Dermis blood vessel endothelial cell (primary cell): ENCODE results near the gene SHC1. TPM values are rescaled to one million over a fixed set of nuclear protein-coding genes. Genes with fewer than 3 reads are reported as not detected.

Experiments used
- DNase-seq: peaks from one replicate; pipeline ENCODE4 v3.0.0; 2010
- total RNA-seq: library from RNA; depleted of rRNA; stranded (reverse); fragments of >200 nt; gene quantifications from 2 replicates; pipeline ENCODE4 v1.2.3, GENCODE V29; 2014

Gene SHC1, protein sequence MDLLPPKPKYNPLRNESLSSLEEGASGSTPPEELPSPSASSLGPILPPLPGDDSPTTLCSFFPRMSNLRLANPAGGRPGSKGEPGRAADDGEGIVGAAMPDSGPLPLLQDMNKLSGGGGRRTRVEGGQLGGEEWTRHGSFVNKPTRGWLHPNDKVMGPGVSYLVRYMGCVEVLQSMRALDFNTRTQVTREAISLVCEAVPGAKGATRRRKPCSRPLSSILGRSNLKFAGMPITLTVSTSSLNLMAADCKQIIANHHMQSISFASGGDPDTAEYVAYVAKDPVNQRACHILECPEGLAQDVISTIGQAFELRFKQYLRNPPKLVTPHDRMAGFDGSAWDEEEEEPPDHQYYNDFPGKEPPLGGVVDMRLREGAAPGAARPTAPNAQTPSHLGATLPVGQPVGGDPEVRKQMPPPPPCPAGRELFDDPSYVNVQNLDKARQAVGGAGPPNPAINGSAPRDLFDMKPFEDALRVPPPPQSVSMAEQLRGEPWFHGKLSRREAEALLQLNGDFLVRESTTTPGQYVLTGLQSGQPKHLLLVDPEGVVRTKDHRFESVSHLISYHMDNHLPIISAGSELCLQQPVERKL
- total RNA-seq, result 337 and 534 TPM in 2 replicates

DNA sequence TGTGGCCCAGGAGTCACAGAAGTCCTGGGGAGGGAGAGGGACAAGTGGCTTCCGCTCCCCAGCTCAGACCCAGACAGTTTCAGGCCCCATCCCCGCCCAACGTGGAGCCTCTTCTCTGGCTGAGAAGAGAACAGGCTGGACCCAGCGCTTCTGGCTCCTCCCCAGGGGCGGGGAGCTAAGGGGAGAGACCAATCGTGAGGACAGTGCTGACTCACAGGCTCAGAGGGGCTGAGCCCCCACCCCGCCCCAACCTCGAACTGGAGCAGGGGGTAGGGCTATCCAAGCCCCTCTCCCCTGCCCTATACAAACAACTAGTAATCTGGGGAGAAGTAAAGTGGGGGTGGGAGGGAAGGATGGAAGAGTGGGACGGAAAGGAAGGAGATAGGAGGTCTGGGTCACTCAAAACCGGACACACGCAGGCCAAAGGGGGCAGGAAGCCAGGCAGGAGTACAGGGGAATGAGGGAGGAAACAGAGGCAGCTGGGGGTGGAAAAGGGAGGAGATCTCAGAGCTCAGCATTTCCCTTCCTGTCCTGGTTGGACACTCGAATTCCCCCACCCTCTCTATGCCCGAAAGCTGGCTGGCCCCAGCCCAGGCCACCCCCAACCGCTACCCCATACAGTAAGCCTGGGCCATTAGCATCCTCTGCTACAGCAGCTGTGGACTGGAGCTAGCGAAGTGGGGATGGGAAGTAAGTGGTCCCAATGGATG, at the start of gene SHC1:
SHC1 (minus strand) TSS at position 117 of the 710 bp plus-strand sequence. CDS start 221 bp downstream, outside the sequence.
- DNase-seq, result peak; percentile 94

DNA sequence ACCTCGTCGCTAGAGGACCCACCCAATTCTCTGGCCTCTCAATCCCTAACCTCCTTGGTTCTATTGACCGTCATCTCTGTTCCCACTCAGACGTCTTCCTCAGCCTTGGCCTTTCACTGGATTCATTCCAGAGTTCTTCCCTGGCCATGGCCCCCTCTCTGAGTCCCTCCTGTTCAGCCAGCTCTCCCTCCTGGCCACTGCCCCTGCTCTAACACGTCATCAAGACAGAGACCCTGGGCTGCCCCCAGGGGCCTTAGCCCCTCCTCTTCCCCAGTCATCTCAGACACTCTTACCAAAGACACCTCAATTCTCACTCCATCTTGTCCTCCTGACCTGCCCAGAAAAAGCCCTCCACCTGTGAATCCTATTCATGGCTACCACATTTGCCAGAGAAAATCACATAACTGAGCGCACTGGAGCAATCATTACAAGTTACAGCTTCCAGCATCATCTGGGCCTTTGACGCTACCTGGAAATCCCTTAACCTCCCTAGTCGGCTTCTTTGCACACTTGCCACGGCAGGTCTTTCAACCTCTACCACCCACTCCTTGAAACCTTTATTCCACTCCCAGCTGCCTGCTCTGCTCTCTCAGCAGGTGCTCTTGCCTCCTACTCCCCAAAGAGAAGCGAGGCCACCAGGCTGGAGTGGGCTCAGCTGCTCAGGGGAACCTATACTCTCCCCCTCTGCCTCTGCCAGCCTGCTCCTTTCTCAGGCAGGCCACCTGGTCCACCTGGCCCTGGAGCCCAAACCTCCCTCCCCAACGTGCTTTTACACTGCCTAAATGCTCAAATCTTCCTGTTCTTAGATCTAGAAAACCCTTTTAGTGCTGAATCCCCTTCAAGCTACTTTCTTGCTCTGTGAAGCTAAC, 49.1 kb upstream of the SHC1 start:
- no peak for DNase-seq

DNA sequence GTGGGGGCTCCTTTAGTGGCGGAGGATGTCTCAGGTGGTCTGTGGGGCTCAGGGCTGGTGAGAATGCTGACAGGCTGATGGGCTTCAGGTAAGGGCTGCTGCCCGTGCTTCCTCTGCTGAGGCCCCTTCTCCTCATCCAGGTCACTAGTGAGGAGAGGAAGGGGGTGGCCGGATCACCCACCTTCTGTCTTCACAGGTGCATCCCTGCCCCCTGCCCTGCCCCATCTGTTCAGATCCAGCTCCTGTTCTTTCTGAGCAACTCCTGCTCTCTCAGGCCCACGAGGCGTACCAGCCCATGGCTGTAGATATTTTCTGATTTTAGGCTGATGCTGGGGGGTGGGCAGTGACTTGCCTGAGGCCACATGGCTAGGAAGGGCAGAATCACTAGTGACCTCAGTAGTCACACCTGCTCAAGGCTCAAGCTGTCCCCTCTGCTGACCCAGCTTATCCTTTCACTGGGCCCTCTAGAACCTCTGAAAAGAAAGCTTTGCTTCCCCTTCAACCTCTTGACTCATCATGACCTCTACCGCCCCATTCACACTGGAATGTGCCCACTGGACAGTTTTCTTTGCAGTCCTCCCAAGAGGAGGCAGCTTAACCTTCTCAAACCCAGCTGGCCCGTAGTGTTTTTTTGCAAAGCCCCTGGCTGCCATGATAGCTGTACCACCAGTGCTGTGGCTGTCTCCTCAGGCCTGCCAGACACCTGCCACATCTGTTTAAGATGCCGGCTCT, 48.2 kb upstream of the SHC1 start:
- no peak for DNase-seq

DNA sequence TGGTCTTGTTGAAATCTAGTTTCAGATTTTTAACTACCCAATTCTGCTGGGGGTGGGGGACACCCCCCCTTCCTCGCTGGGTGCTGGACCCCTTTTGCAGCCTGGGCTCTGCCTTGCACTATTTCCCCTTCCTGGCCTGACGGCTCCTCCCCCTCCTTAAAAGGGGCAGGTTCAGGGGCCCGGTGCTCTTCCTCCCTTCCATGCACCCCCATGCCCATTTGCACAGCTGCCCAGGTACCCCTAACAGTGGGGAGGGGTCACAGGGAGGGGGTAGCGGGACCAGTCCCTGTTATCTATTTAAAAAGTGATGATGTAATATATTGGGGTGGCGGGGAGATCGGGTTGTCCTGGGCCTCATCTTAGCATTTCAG, 47.4 kb upstream of the SHC1 start:
- no peak for DNase-seq

DNA sequence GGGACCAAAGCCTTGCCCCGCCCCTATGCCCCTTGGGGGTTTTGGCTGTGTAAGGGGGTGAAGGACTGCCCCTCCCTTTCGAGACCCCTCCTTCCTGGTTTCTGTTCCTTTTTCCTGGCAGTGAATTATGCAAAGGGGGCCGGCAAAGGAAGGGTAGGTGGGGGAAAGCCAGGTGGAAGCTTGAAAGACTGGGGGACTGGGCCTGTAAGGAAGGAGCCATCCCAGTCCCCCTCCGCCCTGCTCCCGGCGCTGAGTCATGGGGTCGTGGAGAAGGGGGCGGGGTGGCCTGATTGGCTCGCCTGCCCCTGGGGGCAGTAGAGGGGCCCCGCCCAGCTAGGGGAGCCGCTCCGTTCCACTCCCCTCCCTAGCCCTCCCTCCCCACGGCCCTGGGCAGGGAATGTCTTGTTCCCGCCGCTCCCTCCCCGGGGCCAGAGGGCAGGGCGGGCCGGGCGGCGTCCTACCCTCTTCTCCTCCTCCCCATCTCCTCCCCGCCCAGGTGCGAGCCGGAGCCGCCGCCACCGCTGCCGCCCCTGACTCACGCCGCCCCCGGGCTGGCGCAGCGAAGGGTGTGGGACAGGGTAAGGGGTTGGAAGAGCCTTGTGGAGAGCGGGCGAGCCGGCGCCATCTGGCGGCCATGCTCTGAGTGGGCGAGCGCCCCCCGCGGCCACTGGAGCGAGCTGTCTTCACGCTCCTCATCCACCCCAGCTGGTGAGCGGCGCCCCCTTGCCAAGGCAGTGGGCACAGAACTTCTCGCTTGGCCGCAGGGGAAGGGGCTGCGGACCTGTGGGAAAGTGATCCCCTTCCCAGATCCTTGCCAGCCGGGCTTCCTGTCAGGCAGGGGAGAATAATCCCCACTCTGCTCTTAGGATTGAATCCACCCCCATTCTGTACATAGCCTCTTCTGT, 46.7 kb upstream of the SHC1 start:
- peak; percentile 95 for DNase-seq

DNA sequence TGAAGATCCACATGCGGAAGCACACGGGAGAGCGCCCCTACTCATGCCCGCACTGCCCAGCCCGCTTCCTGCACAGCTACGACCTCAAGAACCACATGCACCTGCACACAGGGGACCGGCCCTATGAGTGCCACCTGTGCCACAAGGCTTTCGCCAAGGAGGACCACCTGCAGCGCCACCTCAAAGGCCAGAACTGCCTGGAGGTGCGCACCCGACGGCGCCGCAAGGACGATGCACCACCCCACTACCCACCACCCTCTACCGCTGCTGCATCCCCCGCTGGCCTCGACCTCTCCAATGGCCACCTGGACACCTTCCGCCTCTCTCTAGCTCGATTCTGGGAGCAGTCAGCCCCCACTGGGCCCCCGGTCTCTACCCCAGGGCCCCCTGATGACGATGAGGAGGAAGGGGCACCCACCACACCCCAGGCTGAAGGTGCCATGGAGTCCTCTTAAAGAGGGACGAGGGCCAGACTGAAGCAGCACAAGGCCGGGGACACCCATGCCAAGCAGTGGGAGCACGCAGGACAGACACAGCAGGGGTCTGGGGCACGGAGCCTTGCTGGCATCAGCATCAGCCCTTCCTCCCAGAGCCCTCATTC, 45.8 kb upstream of the SHC1 start:
- no peak for DNase-seq

DNA sequence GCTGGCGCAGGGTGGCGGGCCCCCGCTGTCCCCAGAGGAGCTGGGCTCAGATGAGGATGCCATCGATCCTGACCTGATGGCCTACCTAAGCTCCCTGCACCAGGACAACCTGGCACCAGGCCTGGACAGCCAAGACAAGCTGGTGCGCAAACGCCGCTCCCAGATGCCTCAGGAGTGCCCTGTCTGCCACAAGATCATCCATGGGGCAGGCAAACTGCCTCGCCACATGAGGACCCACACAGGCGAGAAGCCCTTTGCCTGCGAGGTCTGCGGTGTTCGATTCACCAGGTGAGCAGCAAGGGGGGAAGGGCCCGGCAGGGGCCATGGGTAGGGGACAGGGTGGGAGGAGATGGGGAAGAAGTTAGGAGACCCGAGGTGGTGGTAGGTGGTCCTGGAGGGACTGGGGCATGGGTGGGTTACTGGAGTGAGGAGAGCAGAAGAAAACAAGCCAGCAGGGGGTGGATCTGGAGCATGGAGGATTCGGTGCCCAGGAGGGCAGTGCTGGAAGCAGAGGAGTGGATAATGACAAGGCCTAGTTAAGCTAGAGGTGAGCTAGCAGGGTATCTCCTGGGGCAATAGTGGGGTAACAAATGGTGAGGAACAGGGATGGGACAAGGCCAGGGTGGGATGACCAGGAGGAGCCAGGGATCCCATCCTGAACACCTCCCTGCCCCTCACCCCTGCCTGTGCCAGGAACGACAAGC, 45.1 kb upstream of the SHC1 start:
- no peak for DNase-seq

DNA sequence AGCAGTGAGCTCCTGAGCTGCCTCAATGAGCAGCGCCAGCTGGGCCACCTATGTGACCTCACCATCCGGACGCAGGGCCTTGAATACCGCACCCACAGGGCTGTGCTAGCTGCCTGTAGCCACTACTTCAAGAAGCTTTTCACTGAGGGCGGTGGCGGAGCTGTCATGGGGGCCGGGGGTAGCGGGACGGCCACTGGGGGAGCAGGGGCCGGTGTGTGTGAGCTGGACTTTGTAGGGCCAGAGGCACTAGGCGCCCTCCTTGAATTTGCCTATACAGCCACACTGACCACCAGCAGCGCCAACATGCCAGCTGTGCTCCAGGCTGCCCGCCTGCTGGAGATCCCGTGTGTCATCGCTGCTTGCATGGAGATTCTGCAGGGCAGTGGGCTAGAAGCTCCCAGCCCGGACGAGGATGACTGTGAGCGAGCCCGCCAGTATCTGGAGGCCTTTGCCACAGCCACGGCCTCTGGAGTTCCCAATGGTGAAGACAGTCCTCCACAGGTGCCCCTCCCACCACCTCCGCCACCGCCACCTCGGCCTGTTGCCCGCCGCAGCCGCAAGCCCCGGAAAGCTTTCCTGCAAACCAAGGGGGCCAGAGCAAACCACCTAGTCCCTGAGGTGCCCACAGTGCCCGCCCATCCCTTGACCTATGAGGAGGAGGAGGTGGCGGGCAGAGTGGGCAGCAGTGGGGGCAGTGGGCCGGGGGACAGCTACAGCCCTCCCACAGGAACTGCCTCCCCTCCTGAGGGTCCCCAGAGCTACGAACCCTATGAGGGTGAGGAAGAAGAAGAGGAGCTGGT, 44.4 kb upstream of the SHC1 start:
- no peak for DNase-seq

DNA sequence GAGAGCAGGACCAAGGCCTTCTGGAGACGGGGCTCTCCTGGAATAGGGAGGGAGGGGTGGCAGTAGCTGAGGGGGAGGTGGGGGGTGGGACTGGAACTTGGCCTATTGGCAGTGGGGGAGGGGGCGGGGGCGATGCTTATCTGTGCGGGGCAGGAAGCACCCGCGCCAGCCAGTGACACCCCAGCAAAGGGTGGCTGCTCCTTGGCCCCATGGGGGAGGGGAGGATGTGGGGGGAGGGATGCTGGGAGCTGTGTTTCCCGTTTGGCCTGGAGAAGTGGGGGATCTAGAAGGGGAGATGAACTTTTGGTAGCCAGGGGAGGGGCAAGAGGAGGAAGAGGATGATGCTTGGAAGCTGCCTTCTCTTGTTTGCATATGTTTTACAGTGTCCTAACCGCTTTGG, 43.1 kb upstream of the SHC1 start:
- DNase-seq, result no peak

DNA sequence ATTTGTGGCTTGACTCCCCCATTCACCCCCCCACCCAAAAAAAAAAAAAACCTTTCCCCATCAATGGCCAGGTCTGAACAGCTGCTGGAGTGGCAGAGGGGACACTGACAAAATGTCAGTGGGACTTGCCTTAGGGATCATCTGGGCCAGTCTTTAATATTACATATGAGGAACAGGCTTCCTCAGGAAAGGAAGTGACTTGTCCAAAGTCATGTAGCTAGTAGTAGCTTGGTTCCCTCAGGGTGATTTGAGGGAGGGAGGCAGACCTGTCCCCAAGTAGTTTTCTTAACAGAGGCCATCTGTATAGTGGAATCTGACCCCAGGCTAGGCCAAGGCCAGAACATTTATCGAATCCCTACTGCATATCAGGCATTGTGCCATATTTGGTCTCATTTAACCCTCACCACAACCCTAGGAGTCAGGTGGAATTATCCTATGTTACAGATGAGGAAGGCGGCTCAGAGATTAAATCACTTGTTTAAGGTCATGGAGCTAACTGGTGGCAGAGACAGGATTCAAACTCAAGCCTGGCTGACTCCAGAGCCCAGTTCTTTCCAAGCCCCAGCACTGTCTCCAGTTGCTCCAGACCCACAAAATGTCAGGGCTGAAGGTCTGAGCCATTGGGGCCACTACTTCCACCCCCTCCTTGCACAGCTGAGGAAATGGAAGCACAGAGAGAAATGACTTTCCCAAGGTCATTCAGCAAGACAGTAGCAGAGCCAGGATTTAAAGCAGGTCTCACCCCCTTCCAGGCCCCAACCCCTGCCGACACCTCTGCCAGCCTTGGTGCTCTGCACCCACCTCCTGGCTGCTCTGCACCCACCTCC, 42.4 kb upstream of the SHC1 start:
- no peak for DNase-seq

DNA sequence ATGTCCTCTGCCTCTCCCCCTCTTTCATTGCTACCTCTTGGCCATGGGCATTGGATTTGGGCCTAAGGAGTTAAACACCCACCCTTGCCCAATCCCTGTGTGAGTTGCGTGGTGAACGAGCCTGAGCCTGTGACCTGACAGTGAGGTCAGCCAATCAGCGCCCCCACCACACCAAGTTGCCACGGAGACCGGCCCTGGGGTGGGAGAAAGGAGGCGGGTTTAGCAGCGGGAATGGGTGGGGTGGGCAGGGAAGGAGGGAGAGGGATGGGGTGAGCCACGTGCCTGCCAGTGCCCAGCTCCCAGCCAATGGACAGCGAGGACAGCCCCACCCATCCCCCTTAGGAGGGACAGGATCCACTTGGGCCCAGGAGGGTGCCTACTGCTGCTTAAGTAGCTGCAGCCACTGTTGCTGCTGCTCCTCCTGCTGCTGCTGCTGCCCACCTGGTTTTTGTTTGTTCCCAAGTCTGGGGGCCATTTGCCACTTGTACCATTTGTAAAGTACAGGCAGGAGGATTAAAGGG, 41.5 kb upstream of the SHC1 start:
- no peak for DNase-seq

DNA sequence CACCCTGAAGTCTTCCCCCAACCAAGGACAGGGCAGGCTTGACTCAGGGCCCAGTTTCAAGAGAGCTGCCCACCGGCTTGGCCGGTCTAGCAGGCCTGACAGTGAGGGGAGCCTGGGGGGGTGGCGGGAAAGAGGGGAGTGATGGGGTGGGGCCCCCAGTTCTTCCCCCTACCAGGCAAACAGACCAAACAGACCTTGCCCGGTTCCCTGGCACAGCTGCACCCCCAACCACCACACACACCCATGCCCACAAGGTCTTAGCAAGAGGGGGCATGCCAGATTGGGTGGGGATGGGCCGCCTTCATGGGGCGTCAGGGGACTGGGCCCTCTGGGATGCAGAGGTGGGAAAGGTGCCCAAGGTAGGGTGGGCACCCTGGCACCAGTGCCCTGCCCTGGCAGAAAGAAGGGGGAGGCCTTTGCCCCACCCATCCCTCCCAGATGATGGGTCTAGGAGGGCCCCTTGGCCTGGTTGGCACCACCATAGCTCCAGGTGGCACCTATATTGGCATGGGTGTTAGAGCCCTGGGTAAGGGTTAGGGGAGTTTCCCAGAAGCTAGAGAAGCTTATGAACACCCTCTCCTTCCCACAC, 41.0 kb upstream of the SHC1 start:
- no peak for DNase-seq

DNA sequence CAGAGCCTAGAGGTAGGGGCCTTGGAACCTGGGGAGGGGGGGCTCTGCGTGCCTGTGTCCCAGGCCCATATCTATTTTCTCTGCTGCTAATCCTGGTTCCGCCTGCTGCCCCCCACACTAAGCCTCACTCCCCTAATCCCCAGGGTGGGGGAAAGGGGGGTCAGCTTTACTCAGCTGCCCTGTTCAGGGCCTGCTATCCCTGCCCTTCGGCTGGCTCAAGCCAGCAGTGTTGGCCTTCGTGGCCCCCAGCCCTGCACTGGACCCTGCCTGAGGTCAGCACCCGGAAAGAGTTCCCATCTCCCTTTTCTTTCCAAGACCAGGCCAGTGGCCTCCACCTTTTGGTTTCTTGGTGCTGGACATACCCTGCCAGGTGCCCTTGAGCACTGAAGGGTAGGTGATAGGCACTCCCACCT, 40.5 kb upstream of the SHC1 start:
- DNase-seq, result no peak

DNA sequence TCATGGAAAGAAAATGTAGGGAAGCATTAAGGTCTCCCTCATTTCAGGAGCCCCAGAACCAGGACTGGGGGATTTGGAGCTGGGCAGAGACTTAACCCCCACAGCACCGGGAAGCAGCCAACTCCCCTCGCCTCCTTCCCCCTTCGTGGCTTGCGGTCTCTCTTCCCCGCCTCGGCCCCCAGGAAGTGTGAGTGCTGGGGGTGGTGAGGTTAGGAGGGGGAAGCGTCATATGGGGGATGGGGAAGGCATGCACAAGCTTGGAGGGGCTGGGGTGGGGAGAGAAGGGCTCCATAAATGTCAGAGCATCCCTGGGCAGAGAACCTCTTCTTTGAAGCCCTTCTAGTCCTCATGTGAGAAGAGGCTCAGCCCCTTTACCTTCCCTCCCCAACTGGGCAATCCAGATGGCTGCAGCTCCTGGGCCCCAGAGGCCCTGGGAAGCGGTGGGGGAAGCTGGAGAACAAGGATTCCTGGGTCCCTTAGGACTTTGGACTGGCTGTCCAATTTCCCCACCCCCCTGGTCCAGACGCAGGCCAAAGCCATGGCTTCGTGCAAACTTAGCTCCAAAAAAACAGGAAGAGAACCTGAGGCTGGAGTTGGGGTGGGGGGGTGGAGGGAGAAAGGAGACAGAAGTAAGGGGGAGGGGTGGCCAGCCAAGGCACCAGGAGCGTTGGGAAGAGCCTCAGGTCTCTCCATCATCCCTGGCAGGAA, 39.8 kb upstream of the SHC1 start:
- DNase-seq, result no peak

DNA sequence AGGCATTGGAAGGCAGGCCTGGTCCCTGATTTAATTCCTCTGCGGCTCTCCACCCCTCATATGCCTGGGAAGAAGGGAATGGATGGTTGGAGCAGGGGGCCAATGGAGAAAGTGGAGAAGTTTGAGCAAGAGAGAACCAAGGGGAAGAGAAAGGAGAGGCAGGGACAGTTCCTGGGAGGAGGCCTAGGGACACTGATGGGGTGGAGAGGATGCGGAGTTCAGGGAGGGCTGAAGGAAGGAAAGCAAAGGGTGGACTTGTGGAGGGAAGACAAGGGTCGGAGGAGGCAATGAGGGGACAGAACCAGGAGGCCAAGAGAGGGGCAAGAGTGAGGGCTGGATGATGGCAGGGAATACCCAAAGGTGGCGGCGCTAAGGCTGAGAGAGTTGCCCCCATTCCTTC, 39.2 kb upstream of the SHC1 start:
- DNase-seq, result no peak

DNA sequence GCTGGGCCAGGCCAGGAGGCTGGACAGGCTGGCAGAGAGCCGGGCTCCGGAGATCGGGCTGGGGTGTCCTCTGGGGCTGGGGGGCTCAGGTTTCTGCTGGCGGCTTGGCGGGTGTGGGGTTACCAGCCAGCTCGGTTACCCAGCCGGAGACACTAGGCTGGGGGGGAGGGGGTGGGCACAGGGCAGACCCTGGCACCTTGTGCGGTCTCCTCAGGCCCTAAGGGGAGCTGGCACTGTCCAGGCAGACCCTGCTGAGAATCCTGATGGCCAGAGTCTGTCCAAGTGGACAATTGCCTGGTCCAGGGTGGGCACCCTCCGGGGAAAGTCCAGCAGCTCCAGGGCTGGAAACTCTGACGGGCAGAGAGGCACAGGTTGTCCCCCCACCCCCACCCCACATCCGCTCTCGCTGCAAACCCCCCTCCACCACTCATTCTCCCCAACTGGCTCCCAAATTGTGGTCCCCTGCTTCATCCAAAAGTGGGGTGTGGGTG, 38.7 kb upstream of the SHC1 start:
- no peak for DNase-seq
